Measurements from ENCODE around the gene PIK3R4.

Gene PIK3R4

GRCh38 chr3:130739848-130740247 is 6.8 kb downstream of the PIK3R4 start:
- DNase-seq, result no peak

- no peak for DNase-seq
Measured at GRCh38 chr3:130738241-130738640, 8.4 kb downstream of the PIK3R4 start.

GRCh38 chr3:130737622-130738021 is 9.0 kb downstream of the PIK3R4 start:
- DNase-seq, result no peak

GRCh38 chr3:130733236-130733875 is 13.3 kb downstream of the PIK3R4 start:
- no peak for DNase-seq

DNA sequence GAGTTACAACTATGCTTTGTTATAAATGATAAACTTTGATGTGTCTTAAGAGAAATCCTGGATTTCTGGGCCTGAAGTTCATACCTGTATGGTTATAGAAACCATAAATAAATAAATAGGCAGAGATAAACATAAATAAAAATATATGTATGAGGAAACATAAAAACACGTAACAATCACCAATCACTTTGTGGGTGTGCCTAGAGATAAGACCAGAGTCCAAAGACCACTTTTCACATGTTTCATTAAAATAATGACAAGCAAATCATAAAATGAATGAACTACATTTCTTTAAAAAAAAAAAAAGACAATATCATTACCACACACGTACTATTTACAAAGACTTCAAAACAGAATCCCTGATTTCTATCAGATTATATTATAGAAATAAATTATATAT is 14.1 kb downstream of the PIK3R4 start:
- DNase-seq, result no peak

DNA sequence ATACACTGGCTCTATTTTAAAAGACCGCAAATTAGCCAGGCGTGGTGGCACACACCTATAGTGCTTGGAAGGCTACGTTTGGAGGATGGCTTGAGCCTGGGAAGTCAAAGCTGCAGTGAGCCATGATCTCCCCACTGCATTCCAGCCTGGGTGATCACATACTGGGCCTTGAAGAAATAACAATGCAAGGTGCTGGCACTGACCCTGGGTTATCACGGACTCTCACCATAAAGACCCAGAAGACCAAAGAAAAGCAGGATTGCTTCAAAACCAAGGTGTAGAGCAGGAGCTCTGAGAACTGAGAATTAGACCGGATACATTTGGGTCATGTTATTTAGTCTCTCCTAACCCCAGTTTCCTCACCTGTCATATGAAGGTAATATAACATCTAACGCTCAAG is 14.8 kb downstream of the PIK3R4 start:
- DNase-seq, result no peak

- DNase-seq, result no peak
Measured at GRCh38 chr3:130729154-130729553, 17.5 kb downstream of the PIK3R4 start.

DNA sequence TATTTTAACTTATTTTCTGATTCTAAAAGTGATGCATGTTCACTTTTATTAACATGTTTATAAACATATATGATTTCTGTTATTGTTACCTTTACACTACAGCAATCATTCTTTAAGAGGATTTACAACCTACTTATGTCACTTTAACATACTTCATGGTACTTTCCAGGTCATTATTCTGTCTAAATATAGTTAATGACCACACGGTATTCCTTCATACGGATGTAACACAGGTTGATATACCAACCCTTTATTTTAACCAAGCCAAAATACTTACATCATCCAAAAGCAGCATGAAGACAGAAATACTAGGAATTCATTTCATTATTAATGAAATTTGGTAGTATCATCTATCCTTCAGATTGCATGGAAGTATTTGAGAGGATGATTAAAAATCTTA is 18.6 kb downstream of the PIK3R4 start:
- no peak for DNase-seq

DNA sequence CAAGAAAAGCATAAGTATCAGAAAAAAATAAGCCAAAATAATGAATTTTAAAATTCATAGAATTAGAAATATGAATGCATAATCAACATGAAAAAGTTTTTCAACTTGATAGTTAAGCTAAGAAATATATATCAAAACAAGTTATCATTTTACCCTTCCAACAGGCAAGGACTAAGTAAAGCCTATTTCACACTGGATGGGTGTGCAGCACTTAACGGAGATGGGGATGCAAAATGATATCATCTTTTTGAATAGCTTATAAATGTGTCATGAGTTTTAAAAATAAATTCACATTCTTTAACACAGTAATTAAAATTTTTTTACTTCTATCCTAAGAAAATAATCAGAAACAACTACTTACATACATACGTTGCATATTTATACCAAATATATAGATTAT is 20.9 kb downstream of the PIK3R4 start:
- DNase-seq, result peak; percentile 33

- no peak for DNase-seq
Measured at GRCh38 chr3:130715616-130716015, 31.0 kb downstream of the PIK3R4 start.

DNA sequence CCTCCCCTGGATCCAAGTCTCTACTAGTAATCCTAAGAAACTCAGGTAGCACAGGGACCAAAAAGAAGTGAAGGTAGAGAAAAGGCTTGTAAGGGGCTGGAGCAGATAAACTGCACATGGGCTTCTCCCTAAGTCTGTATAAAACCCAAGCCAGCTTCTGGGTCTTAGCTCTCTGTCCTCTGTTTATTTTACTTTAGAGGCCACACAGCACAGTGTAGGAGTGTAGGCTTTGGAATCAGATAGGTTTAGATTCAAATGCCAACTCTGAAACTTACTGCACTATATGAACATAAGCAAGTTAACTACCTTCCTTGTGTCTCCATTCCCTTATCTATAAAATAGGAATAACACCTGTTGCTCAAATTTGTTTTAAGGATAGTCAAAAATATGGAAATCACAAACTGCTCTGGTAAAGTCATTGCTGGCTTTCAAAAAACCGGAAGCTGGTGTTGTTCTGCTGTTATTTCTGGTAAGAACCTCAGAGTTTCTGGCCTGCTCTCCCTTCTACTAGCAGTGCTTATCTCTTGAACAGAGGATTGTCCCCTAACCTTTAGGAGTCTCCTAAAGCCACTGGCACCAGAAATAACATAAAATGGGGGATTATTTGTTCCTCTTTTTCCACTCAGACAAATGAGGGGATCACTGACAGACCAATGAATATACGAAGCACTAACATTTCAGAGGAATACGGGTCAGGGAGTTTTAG is 33.8 kb downstream of the PIK3R4 start:
- no peak for DNase-seq

- peak; percentile 51 for DNase-seq
Measured at GRCh38 chr3:130711565-130712324, 34.9 kb downstream of the PIK3R4 start.

DNA sequence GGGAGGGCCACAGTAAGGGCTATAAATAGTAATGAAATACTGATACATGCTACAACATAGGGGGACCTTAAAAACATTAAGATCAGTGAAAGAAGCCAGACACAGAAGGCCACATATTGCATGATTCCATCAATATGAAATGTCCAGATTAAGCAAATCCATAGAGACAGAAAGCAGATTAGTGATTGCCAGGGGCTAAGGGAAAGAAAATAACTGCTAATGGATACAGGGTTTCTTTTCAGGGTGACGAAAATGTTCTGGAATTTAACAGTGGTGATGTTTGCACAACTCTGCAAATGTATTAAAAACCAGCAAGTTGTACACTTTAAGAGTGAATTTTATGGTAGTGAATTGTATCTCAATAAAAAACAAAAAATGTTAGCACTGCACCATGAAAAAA is 37.0 kb downstream of the PIK3R4 start:
- DNase-seq, result peak; percentile 17

DNA sequence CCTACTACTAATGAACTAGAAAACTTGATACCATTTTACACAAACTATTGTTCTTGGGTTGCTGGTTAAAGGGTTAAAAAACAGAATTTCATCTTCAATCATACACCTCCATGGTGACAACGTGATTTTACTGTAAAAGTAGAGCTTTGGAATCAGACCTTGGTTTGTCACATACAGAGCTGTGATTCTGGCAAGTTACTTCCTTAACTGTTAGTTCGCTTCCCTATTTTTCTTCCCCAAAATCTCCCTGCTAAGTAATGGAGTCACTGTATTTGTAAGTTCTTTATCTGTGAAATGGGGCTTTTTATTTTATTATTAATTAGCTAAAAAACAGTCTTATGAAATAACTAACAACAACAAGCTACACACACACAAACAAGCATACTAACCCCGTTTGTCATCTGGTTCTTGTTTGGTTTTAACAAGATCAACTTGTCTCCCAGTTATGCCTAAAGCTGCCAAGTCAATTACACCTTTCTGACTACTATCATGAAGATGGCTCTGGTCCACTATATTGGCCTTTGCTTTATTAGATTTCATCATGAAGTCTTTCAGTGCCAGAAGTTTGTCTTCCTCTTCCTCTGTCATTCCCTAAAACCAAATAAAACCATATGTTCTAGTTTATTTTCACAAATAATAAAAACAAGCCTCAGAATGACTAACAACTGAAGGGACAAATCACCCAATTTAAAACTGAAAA is 38.6 kb downstream of the PIK3R4 start:
- DNase-seq, result no peak

DNA sequence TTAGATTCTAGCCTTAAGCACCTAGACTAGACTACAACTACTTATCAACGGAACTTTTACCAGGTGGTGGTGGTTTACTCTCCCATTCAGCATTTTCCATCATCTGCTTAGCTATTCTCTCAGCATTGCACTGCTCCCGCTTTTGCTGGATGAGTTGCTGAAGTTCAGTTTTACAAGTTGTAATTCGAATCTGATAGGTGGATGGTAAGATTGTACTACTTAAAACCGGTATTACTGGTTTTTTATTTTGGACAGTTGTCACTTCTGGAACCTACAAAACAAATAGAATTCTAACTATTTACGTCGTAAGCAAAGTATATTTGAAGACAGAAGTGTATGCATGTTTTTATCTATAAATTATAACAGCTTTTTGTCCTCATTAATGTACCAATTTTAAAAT is 41.1 kb downstream of the PIK3R4 start:
- no peak for DNase-seq

GRCh38 chr3:130702985-130703384 is 43.6 kb downstream of the PIK3R4 start:
- DNase-seq, result no peak

GRCh38 chr3:130700541-130700940 is 46.1 kb downstream of the PIK3R4 start:
- no peak for DNase-seq

- no peak for DNase-seq
Measured at GRCh38 chr3:130699765-130700164, 46.9 kb downstream of the PIK3R4 start.

GRCh38 chr3:130693314-130693713 is 53.3 kb downstream of the PIK3R4 start:
- no peak for DNase-seq

DNA sequence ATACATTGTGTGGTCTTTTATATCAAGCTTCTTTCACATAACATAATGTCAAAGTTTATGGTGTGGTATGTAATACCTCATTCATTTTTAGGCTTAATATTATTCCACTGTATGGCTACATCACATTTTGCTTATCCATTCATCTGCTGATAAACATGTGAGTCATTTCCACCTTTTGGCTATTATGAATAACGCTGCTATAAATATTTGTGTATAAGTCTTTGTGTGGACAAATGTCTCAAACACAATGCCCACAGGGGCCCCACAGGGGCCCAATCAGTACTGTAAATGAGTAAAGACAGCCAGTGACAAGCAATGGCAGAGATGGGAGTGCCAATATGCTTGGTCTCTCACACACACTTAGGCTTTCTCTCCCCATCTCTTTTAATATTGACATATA is 54.2 kb downstream of the PIK3R4 start:
- no peak for DNase-seq

DNA sequence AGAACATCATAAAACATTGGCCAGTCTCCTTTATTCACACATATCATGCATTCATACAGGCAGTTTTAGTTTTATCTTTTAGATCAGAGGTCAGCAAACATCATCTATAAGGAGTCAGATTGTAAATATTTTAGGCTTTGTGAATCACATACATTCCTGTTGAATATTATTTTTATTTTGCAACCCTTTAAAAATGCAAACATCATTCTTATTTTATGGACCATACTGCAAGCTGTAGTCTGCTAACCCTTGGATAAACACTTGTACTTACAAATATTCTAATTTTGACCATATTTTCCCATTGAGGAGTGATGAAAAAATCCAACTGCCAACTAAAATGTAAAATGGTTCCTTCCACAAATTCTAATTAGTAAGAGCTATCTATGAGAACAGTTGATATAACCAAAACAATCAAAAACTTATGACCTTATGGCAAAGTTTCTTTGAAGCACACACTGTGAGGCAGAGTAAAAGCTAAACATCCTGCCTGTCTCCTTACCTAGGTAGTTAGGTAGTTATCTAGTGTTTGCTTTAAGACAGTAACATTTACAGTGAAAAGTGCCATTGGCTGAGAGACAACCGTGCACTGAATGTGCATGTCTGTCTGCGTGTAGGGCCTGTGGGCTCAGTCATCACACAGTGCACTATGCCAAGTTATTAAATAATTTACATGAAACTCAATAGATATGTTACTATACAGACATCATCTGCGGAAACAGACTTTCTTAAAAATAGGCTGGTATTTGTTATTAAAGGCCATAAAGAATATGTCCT is 57.7 kb downstream of the PIK3R4 start:
- DNase-seq, result peak; percentile 28

- no peak for DNase-seq
Measured at GRCh38 chr3:130688015-130688688, 58.5 kb downstream of the PIK3R4 start.

Measured in fibroblast of skin of right quadriceps (primary cell).